ENCODE data around the gene PCDHB3.
"Not testable (repeated sequence)": the region's sequence is repeated elsewhere in the genome, so short reads cannot be mapped to it uniquely, and the experiment has no call there.

The PCDHB3 gene

DNA sequence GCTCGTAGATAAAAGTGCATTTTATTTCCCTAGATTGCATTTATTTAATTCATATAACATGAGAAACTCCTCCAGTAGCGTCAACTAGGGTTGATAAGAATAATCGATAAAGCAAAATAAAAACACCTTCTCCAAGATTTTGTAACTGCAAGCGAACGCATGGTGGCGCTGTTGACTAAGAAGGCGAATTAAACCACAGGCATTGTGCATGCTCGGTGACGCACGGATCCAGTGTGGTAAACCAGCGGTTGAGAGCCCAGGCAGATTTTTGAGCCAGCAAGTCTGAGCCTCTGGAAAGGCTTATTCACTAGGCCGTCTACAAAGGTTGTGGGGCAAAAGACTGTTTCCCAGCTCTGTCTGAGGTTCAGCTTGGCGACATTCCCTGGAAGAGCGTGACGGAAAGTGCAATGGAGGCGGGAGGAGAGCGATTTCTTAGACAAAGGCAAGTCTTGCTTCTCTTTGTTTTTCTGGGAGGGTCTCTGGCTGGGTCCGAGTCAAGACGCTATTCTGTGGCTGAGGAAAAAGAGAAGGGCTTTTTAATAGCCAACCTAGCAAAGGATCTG lies at the start of gene PCDHB3:
PCDHB3 (plus strand) TSS at position 231 of the 563 bp plus-strand sequence; CDS start at position 408, 177 bp downstream.
- H3K27ac Mint-ChIP-seq = no peak within 1 kb of the TSS
- no peaks in the 10 kb centered on the region for H3K36me3 Mint-ChIP-seq
- no peaks in the 10 kb centered on the region for H3K9me3 Mint-ChIP-seq
- no peak within 1 kb of the TSS for H3K4me3 Mint-ChIP-seq
- DNase-seq (ENCODE audit: low spot score in 2 of 2) = no peak
- no peaks in the 10 kb centered on the region for H3K4me1 Mint-ChIP-seq
- peaks cover 2% of the 10 kb centered on the region for H3K27me3 Mint-ChIP-seq
- no peak for ATAC-seq (ENCODE audit: low read depth)

DNA sequence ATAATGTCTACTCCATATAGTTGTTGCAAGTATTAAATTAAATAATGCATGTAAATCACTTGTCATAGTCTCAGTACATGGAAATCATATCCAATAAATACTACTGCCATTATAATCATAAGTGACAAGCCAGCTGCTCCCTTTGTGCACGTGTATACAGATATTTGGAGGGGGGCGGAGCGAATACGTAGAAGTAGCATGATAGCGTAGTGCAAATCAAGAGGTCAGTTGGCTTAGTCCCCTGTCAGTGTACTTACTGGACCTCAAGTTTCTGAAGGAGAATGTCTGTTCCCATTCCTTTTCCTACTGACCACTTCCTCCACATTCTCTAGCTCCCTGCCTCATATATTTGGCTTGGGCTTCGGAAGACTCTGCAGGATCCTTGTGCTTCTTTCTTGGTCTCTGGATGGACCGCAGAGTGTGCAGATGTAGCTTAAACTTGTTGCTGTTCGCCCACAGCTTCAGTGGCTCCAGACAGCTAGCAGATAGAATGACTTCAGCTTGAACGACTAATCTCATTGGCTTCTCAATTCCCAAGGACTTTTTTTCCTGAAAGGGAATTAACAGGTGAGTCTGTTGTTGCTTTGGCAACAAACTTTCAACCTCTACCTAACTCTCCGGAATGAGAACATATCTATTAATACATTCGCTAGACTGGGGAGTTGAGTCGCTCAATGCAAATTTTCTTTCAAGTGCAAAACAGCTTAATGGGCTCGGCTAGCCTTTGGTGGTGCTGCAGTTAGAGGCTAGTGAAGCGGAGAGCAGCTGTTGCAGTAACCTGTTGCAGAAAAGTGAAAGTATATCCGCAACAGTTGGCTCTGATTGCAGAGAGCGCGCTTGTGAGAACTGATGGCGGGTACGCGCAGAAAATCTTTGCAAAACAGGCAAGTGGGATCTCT lies 49.4 kb upstream of the PCDHB3 start, which contains the start of gene PCDHB1:
PCDHB1 (plus strand) TSS at position 753 of the 899 bp plus-strand sequence; CDS start at position 850, 97 bp downstream.
- H3K9me3 Mint-ChIP-seq = peaks cover 4% of the 10 kb centered on the region
- DNase-seq (ENCODE audit: low spot score in 2 of 2) (no peak), ATAC-seq (ENCODE audit: low read depth) (no peak)
- peaks cover 3% of the 10 kb centered on the region for H3K4me1 Mint-ChIP-seq
- H3K27ac Mint-ChIP-seq = no peak within 1 kb of the TSS
- H3K27me3 Mint-ChIP-seq = peaks cover 7% of the 10 kb centered on the region
- no peaks in the 10 kb centered on the region for H3K36me3 Mint-ChIP-seq
- H3K4me3 Mint-ChIP-seq = no peak within 1 kb of the TSS

DNA sequence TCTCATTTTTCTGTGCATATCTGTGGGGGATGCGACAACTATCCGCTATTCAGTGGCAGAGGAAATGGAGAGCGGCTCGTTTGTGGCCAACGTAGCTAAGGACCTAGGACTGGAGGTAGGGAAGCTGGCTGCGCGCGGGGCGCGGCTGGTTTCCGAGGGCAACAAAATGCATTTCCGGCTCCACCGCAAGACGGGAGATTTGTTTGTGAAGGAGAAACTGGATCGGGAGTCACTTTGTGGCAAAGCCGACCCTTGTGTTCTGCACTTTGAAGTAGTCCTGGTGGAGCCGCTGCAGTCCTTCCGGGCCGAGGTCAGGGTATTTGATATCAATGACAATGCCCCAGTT lies 48.8 kb upstream of the PCDHB3 start:
- Mint-ChIP-seq H3K9me3 (peaks cover 4% of the 10 kb centered on the region), H3K36me3 (no peaks in the 10 kb centered on the region), H3K4me3 (no peak overlapping the region), H3K27me3 (peaks cover 7% of the 10 kb centered on the region), H3K27ac (no peak overlapping the region), H3K4me1 (peaks cover 3% of the 10 kb centered on the region)
- ATAC-seq (ENCODE audit: low read depth) (no peak), DNase-seq (ENCODE audit: low spot score in 2 of 2) (no peak)

DNA sequence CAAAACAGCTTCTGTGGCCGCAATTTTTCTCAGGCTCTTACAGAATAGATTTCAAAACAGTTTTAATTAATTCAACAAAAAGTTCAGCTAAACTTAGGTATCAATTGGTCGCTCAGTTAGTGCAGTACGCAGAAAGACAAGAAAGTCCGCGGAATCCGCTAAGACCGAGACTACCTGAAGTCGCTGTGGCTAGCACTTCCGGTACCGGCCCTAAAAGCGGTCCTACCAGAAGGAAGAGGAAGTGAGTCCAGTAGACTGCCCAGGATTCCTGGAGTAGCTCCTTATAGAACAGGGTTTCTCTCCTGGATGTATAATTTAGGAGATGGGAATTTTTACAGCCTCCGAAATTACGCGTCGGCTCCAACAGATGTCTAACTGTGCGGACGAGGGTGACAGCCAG lies 22.4 kb upstream of the PCDHB3 start:
- Mint-ChIP-seq H3K27me3 (no peaks in the 10 kb centered on the region), H3K36me3 (no peaks in the 10 kb centered on the region), H3K4me3 (no peak overlapping the region), H3K27ac (no peak overlapping the region), H3K4me1 (no peaks in the 10 kb centered on the region), H3K9me3 (peaks cover 8% of the 10 kb centered on the region)
- ATAC-seq (ENCODE audit: low read depth) (no peak), DNase-seq (ENCODE audit: low spot score in 2 of 2) (no peak)

DNA sequence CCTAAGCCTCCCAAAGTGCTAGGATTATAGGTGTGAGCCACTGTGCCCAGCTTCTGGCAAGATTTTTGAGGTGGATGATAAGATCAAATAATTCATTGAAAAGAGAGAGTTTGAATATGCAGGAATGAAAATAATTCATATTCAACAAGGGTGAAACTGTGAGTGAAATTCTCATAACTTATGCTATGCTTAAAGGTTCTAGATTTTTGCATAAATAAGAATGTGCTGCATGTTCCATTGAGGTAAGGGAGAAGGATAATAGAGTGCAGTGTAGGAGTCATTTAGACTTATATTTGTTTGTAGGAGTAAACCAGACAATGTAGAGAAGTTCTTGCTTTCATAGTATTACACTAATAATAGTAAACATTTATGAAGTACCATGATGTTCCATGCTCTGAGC lies 18.0 kb upstream of the PCDHB3 start:
- H3K9me3 Mint-ChIP-seq = peaks cover 6% of the 10 kb centered on the region
- DNase-seq (ENCODE audit: low spot score in 2 of 2) = no peak
- no peak for ATAC-seq (ENCODE audit: low read depth)
- H3K4me3 Mint-ChIP-seq = no peak overlapping the region
- H3K27me3 Mint-ChIP-seq = peaks cover 2% of the 10 kb centered on the region
- peaks cover 3% of the 10 kb centered on the region for H3K4me1 Mint-ChIP-seq
- H3K27ac Mint-ChIP-seq = no peak overlapping the region
- no peaks in the 10 kb centered on the region for H3K36me3 Mint-ChIP-seq

DNA sequence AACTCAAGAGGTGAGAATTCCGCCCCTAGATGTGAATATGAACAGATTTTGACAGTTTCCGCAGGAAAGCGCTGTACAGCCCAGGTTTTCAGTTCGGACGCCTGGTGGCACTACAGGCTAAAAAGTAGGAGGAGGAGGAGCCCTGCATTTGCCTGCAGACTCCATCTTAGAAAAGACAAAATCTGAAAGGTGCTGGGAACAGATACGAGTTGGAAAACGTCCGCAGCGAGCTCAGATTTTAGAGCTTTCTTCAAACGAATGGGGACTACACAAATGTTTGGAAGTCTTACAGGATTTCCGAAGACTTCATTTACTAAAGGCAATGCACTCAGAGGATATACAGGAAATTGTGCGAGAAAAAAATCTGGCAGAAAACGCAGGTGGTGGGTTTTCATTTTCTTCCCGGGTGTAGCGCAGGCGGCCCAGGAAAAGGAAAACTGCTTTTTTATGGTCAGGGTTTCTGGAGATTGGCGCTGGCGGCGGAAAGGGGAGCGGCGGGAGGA lies 15.7 kb upstream of the PCDHB3 start:
- Mint-ChIP-seq H3K27me3 (peaks cover 2% of the 10 kb centered on the region), H3K4me3 (peak overlapping the region; percentile 82), H3K27ac (no peak overlapping the region), H3K4me1 (peaks cover 3% of the 10 kb centered on the region), H3K9me3 (peaks cover 6% of the 10 kb centered on the region), H3K36me3 (no peaks in the 10 kb centered on the region)
- peak; percentile 53 for ATAC-seq (ENCODE audit: low read depth)
- DNase-seq (ENCODE audit: low spot score in 2 of 2) = no peak

DNA sequence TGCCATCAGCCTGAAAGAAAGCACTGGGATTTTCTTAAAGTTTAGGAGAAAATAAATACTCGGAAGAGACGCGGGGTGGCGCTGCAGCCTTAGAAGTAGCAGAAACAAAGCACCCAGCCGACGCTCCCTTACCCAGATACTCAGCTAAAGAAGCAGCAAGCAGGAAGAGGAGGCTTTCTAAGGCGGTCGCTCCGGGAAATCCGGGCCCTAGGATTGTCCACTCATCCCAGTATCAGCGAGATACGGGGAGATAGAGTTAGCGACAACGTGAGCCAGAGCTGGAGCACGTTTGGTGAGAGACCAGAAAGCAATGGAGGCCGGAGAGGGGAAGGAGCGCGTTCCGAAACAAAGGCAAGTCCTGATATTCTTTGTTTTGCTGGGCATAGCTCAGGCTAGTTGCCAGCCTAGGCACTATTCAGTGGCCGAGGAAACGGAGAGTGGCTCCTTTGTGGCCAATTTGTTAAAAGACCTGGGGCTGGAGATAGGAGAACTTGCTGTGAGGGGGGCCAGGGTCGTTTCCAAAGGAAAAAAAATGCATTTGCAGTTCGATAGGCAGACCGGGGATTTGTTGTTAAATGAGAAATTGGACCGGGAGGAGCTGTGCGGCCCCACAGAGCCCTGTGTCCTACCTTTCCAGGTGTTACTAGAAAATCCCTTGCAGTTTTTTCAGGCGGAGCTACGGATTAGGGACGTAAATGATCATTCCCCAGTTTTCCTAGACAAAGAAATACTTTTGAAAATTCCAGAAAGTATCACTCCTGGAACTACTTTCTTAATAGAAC lies 5.6 kb upstream of the PCDHB3 start, which contains the start of gene PCDHB2:
PCDHB2 (plus strand) TSS at position 135 of the 782 bp plus-strand sequence; CDS start at position 311, 176 bp downstream.
- DNase-seq (ENCODE audit: low spot score in 2 of 2) (no peak), ATAC-seq (ENCODE audit: low read depth) (no peak)
- H3K4me1 Mint-ChIP-seq = no peaks in the 10 kb centered on the region
- peaks cover 6% of the 10 kb centered on the region for H3K27me3 Mint-ChIP-seq
- no peak within 1 kb of the TSS for H3K4me3 Mint-ChIP-seq
- H3K27ac Mint-ChIP-seq = no peak within 1 kb of the TSS
- H3K36me3 Mint-ChIP-seq = no peaks in the 10 kb centered on the region
- peaks cover 7% of the 10 kb centered on the region for H3K9me3 Mint-ChIP-seq

DNA sequence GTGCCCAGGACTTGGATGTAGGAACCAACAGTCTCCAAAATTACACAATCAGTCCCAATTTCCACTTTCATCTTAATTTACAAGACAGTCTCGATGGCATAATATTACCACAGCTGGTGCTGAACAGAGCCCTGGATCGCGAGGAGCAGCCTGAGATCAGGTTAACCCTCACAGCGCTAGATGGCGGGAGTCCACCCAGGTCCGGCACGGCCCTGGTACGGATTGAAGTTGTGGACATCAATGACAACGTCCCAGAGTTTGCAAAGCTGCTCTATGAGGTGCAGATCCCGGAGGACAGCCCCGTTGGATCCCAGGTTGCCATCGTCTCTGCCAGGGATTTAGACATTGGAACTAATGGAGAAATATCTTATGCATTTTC lies 5.0 kb upstream of the PCDHB3 start:
- no peak for DNase-seq (ENCODE audit: low spot score in 2 of 2)

DNA sequence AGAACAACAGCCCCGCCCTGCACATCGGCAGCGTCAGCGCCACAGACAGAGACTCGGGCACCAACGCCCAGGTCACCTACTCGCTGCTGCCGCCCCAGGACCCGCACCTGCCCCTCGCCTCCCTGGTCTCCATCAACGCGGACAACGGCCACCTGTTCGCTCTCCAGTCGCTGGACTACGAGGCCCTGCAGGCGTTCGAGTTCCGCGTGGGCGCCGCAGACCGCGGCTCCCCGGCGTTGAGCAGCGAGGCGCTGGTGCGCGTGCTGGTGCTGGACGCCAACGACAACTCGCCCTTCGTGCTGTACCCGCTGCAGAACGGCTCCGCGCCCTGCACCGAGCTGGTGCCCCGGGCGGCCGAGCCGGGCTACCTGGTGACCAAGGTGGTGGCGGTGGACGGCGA lies 4.1 kb upstream of the PCDHB3 start:
- H3K36me3 Mint-ChIP-seq; DNase-seq (ENCODE audit: low spot score in 2 of 2); H3K4me1 Mint-ChIP-seq; ATAC-seq (ENCODE audit: low read depth); H3K4me3 Mint-ChIP-seq; H3K27me3 Mint-ChIP-seq; H3K27ac Mint-ChIP-seq; H3K9me3 Mint-ChIP-seq: not testable (repeated sequence)

More for the DNA sequence above, 5.0 kb upstream of the PCDHB3 start:
- H3K4me1 Mint-ChIP-seq = no peaks in the 10 kb centered on the region
- no peak for ATAC-seq (ENCODE audit: low read depth)
- H3K27me3 Mint-ChIP-seq = peaks cover 5% of the 10 kb centered on the region
- no peak overlapping the region for H3K4me3 Mint-ChIP-seq
- no peak overlapping the region for H3K27ac Mint-ChIP-seq
- H3K36me3 Mint-ChIP-seq = no peaks in the 10 kb centered on the region
- peaks cover 7% of the 10 kb centered on the region for H3K9me3 Mint-ChIP-seq

DNA sequence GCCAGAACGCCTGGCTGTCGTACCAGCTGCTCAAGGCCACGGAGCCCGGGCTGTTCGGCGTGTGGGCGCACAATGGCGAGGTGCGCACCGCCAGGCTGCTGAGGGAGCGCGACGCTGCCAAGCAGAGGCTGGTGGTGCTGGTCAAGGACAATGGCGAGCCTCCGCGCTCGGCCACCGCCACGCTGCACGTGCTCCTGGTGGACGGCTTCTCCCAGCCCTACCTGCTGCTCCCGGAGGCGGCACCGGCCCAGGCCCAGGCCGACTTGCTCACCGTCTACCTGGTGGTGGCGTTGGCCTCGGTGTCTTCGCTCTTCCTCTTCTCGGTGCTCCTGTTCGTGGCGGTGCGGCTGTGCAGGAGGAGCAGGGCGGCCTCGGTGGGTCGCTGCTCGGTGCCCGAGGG lies 3.7 kb upstream of the PCDHB3 start:
- not testable (repeated sequence) for DNase-seq (ENCODE audit: low spot score in 2 of 2); H3K27me3 Mint-ChIP-seq; H3K27ac Mint-ChIP-seq; ATAC-seq (ENCODE audit: low read depth); H3K36me3 Mint-ChIP-seq; H3K4me3 Mint-ChIP-seq; H3K9me3 Mint-ChIP-seq; H3K4me1 Mint-ChIP-seq

DNA sequence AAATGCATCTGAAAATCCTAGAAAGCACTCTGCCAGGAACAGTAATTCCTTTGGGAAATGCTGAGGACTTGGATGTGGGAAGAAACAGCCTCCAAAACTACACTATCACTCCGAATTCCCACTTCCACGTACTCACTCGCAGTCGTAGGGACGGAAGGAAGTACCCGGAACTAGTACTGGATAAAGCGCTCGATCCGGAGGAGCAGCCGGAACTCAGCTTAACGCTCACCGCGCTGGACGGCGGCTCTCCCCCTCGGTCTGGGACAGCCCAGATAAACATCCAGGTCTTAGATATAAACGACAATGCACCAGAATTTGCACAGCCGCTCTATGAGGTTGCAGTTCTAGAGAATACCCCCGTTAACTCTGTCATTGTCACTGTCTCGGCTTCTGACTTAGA lies 786 bp downstream of the PCDHB3 start:
- Mint-ChIP-seq H3K4me3 (no peak overlapping the region), H3K27ac (no peak overlapping the region), H3K27me3 (peaks cover 2% of the 10 kb centered on the region), H3K4me1 (no peaks in the 10 kb centered on the region), H3K36me3 (no peaks in the 10 kb centered on the region), H3K9me3 (peaks cover 1% of the 10 kb centered on the region)
- ATAC-seq (ENCODE audit: low read depth) = no peak
- no peak for DNase-seq (ENCODE audit: low spot score in 2 of 2)

DNA sequence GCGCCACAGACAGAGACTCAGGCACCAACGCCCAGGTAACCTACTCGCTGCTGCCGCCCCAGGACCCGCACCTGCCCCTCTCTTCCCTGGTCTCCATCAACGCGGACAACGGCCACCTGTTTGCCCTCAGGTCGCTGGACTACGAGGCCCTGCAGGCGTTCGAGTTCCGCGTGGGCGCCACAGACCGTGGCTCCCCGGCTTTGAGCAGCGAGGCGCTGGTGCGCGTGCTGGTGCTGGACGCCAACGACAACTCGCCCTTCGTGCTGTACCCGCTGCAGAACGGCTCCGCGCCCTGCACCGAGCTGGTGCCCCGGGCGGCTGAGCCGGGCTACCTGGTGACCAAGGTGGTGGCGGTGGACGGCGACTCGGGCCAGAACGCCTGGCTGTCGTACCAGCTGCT lies 1.8 kb downstream of the PCDHB3 start:
- H3K27ac Mint-ChIP-seq = not testable (repeated sequence)

DNA sequence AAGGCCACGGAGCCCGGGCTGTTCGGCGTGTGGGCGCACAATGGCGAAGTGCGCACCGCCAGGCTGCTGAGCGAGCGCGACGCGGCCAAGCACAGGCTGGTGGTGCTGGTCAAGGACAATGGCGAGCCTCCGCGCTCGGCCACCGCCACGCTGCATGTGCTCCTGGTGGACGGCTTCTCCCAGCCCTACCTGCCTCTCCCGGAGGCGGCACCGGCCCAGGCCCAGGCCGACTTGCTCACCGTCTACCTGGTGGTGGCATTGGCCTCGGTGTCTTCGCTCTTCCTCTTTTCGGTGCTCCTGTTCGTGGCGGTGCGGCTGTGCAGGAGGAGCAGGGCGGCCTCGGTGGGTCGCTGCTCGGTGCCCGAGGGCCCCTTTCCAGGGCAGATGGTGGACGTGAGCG lies 2.2 kb downstream of the PCDHB3 start:
- not testable (repeated sequence) for H3K4me3 Mint-ChIP-seq; H3K4me1 Mint-ChIP-seq; H3K9me3 Mint-ChIP-seq; DNase-seq (ENCODE audit: low spot score in 2 of 2); H3K27me3 Mint-ChIP-seq; H3K27ac Mint-ChIP-seq; H3K36me3 Mint-ChIP-seq; ATAC-seq (ENCODE audit: low read depth)

More for the DNA sequence above, 1.8 kb downstream of the PCDHB3 start:
- not testable (repeated sequence) for H3K27me3 Mint-ChIP-seq; H3K4me3 Mint-ChIP-seq; H3K4me1 Mint-ChIP-seq; ATAC-seq (ENCODE audit: low read depth); DNase-seq (ENCODE audit: low spot score in 2 of 2); H3K9me3 Mint-ChIP-seq; H3K36me3 Mint-ChIP-seq

DNA sequence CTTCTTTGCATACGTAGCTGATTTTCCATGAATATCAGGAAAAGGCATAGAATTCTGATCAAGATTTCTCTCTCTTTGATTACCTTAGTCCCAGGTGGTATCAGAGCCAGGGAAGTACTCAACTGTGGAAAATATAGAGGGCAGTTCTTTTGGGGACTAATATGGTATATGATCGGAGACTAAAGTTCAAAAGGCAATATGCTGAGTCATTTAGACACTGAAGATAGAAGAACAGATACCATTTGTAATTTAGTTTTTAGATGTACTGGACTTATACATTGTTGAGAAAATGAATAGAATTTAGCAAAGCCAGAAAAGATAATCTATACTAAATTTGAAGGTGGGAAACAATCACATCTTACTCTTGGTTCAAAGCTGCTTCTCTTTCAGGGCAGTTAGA lies 5.1 kb downstream of the PCDHB3 start:
- no peaks in the 10 kb centered on the region for H3K27me3 Mint-ChIP-seq
- H3K4me3 Mint-ChIP-seq = no peak overlapping the region
- peaks cover 3% of the 10 kb centered on the region for H3K9me3 Mint-ChIP-seq
- ATAC-seq (ENCODE audit: low read depth) = no peak
- no peaks in the 10 kb centered on the region for H3K36me3 Mint-ChIP-seq
- H3K4me1 Mint-ChIP-seq = no peaks in the 10 kb centered on the region
- H3K27ac Mint-ChIP-seq = no peak overlapping the region
- DNase-seq (ENCODE audit: low spot score in 2 of 2) = no peak

Data from memory B cell (primary cell).